Liver (tissue), 3 donors: Measurements from ENCODE around the gene ZNF358.
A peak's percentile ranks its signal among the peaks of the same experiment; 100 is the strongest.

Source experiments
- EGR1 ChIP-seq, 2 donors: IDR thresholded peaks; 2 replicates each; pipeline ENCODE4 v1.6.1; 2016 to 2018; ENCODE audit warnings: antibody characterized with exemption in 2 of 2, low read depth in 2 of 2
- FOXA2 ChIP-seq: IDR thresholded peaks from 2 replicates; pipeline ENCODE4 v1.6.1; 2016; ENCODE audit warnings: antibody characterized with exemption
- GABPA ChIP-seq, 2 donors: IDR thresholded peaks in 1 of 2; conservative IDR thresholded peaks in 1 of 2; 2 replicates each; pipeline ENCODE4 v1.6.1; 2016; ENCODE audit warnings: antibody characterized with exemption in 2 of 2, mild to moderate bottlenecking in 1 of 2, moderate library complexity in 1 of 2
- HNF4G ChIP-seq: IDR thresholded peaks from 2 replicates; pipeline ENCODE4 v1.6.1; 2016; ENCODE audit warnings: antibody characterized with exemption
- JUND ChIP-seq, 2 donors: IDR thresholded peaks; 2 replicates each; pipeline ENCODE4 v1.6.1; 2016; ENCODE audit warnings: antibody characterized with exemption in 2 of 2
- RAD21 ChIP-seq, 2 donors: IDR thresholded peaks; 2 replicates each; pipeline ENCODE4 v1.6.1; 2016; ENCODE audit warnings: antibody characterized with exemption in 2 of 2, mild to moderate bottlenecking in 2 of 2
- SP1 ChIP-seq: IDR thresholded peaks from 2 replicates; pipeline ENCODE4 v1.6.1; 2018; ENCODE audit warnings: antibody characterized with exemption, mild to moderate bottlenecking
- TAF1 ChIP-seq: conservative IDR thresholded peaks from 2 replicates; pipeline ENCODE4 v1.6.1; 2016; ENCODE audit warnings: antibody characterized with exemption, mild to moderate bottlenecking
- YY1 ChIP-seq: IDR thresholded peaks from 2 replicates; pipeline ENCODE4 v1.6.1; 2016; ENCODE audit warnings: antibody characterized with exemption, mild to moderate bottlenecking
- TF ChIP-seq, protein P1 (sequence below): fragments of 150-350 bp; IDR thresholded peaks from 2 replicates; pipeline ENCODE4 v1.5.1; 2017; ENCODE audit warnings: improper control_type of control experiment, low read depth, low read length; ENCODE audit not compliant: missing input control
- TF ChIP-seq, protein P2 (sequence below): IDR thresholded peaks from 2 replicates; pipeline ENCODE4 v1.6.1; 2016; ENCODE audit warnings: antibody characterized with exemption, mild to moderate bottlenecking
- TF ChIP-seq, protein P3 (sequence below): IDR thresholded peaks from 2 replicates; pipeline ENCODE4 v1.6.1; 2016; ENCODE audit warnings: antibody characterized with exemption
- donor health status: healthy.
- donor health status: healthy.

DNA sequence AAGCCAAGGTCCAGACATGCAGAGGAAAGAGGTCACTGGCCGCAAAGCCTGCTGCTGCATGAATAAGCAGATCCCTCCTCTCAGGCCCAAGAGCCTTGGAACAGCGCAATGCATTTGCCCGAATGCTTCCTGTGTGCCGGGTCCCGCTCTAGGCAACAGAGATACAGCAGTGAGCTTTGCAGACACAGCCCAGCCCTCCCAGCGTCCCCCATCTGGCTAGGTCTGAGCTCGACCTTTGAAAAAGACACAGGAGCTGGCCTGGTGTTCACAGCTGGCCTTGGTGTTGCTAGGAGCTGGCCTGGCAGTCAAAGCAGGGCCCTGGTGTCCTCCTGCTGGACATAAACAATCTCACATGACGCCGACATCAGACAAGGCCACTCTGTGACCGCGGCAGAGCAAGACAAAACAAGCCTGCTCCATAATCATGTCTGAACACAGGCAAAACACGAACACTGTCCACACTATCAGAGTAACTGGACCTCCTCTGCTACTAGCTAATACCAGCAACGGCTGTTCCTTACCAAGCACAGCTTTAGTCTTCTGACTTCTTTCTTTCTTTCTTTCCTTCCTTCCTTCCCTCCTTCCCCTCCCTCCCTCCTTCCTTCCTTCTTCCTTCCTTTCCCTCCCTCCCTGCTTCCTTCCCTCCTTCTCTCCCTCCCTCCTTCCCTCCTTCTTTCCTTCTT is 21.3 kb upstream of the ZNF358 start:
- TF ChIP-seq, protein P1, sequence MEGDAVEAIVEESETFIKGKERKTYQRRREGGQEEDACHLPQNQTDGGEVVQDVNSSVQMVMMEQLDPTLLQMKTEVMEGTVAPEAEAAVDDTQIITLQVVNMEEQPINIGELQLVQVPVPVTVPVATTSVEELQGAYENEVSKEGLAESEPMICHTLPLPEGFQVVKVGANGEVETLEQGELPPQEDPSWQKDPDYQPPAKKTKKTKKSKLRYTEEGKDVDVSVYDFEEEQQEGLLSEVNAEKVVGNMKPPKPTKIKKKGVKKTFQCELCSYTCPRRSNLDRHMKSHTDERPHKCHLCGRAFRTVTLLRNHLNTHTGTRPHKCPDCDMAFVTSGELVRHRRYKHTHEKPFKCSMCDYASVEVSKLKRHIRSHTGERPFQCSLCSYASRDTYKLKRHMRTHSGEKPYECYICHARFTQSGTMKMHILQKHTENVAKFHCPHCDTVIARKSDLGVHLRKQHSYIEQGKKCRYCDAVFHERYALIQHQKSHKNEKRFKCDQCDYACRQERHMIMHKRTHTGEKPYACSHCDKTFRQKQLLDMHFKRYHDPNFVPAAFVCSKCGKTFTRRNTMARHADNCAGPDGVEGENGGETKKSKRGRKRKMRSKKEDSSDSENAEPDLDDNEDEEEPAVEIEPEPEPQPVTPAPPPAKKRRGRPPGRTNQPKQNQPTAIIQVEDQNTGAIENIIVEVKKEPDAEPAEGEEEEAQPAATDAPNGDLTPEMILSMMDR: peak; percentile 34
- TF ChIP-seq, protein P2, sequence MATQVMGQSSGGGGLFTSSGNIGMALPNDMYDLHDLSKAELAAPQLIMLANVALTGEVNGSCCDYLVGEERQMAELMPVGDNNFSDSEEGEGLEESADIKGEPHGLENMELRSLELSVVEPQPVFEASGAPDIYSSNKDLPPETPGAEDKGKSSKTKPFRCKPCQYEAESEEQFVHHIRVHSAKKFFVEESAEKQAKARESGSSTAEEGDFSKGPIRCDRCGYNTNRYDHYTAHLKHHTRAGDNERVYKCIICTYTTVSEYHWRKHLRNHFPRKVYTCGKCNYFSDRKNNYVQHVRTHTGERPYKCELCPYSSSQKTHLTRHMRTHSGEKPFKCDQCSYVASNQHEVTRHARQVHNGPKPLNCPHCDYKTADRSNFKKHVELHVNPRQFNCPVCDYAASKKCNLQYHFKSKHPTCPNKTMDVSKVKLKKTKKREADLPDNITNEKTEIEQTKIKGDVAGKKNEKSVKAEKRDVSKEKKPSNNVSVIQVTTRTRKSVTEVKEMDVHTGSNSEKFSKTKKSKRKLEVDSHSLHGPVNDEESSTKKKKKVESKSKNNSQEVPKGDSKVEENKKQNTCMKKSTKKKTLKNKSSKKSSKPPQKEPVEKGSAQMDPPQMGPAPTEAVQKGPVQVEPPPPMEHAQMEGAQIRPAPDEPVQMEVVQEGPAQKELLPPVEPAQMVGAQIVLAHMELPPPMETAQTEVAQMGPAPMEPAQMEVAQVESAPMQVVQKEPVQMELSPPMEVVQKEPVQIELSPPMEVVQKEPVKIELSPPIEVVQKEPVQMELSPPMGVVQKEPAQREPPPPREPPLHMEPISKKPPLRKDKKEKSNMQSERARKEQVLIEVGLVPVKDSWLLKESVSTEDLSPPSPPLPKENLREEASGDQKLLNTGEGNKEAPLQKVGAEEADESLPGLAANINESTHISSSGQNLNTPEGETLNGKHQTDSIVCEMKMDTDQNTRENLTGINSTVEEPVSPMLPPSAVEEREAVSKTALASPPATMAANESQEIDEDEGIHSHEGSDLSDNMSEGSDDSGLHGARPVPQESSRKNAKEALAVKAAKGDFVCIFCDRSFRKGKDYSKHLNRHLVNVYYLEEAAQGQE: no peak
- TF ChIP-seq FOXA2 (no peak), EGR1 (IDR thresholded peaks at IDR 0.05; ENCODE audit: low read depth in 2 of 2) (no peak), RAD21 (IDR thresholded peaks at IDR 0.05) (peak; percentile 44 to 73), GABPA (IDR thresholded peaks at IDR 0.05 in 1 of 2, conservative IDR thresholded peaks at IDR 0.05 in 1 of 2) (no peak), TAF1 (no peak), YY1 (peak; percentile 42), JUND (IDR thresholded peaks at IDR 0.05) (no peak), SP1 (peak; percentile 79), HNF4G (no peak)
- TF ChIP-seq, protein P3, sequence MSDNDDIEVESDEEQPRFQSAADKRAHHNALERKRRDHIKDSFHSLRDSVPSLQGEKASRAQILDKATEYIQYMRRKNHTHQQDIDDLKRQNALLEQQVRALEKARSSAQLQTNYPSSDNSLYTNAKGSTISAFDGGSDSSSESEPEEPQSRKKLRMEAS: peak; percentile 16
